ENCODE measurements around the gene ZNF804B.

ZNF804B gene

GRCh38 chr7:89308535-89308934 lies 549.0 kb downstream of the ZNF804B start:
- TF ChIP-seq, protein P1, sequence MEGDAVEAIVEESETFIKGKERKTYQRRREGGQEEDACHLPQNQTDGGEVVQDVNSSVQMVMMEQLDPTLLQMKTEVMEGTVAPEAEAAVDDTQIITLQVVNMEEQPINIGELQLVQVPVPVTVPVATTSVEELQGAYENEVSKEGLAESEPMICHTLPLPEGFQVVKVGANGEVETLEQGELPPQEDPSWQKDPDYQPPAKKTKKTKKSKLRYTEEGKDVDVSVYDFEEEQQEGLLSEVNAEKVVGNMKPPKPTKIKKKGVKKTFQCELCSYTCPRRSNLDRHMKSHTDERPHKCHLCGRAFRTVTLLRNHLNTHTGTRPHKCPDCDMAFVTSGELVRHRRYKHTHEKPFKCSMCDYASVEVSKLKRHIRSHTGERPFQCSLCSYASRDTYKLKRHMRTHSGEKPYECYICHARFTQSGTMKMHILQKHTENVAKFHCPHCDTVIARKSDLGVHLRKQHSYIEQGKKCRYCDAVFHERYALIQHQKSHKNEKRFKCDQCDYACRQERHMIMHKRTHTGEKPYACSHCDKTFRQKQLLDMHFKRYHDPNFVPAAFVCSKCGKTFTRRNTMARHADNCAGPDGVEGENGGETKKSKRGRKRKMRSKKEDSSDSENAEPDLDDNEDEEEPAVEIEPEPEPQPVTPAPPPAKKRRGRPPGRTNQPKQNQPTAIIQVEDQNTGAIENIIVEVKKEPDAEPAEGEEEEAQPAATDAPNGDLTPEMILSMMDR (conservative IDR thresholded peaks at IDR 0.05; ENCODE audit: low read depth, low read length), result no peak
- no peaks in the 10 kb centered on the region for H3K36me3 ChIP-seq (ENCODE audit: insufficient read depth)
- H3K79me2 ChIP-seq (ENCODE audit: insufficient read depth, low read depth), result no peaks in the 10 kb centered on the region
- H3K9ac ChIP-seq, result no peak overlapping the region
- no peak overlapping the region for H3K4me3 ChIP-seq (IDR thresholded peaks at IDR 0.05; ENCODE audit: insufficient read depth, low read depth, low read length)
- no peaks in the 10 kb centered on the region for H3K4me1 ChIP-seq (ENCODE audit: low read depth, poor library complexity, severe bottlenecking)
- H3K27me3 ChIP-seq (ENCODE audit: insufficient read depth, low read depth), result no peaks in the 10 kb centered on the region
- no peak overlapping the region for H3K27ac ChIP-seq
- no peak overlapping the region for H3K4me2 ChIP-seq
- no peaks in the 10 kb centered on the region for H4K20me1 ChIP-seq (ENCODE audit: insufficient read depth)
- no peak overlapping the region for H2AFZ ChIP-seq (ENCODE audit: low read depth)

- H3K79me2 ChIP-seq (ENCODE audit: insufficient read depth, low read depth), result no peaks in the 10 kb centered on the region
- TF ChIP-seq, protein P1 (conservative IDR thresholded peaks at IDR 0.05; ENCODE audit: low read depth, low read length), result no peak
- no peaks in the 10 kb centered on the region for H3K4me1 ChIP-seq (ENCODE audit: low read depth, poor library complexity, severe bottlenecking)
- H3K27me3 ChIP-seq (ENCODE audit: insufficient read depth, low read depth), result no peaks in the 10 kb centered on the region
- H3K27ac ChIP-seq, result no peak overlapping the region
- H2AFZ ChIP-seq (ENCODE audit: low read depth), result no peak overlapping the region
- H3K9ac ChIP-seq, result no peak overlapping the region
- no peaks in the 10 kb centered on the region for H3K36me3 ChIP-seq (ENCODE audit: insufficient read depth)
- H3K4me3 ChIP-seq (IDR thresholded peaks at IDR 0.05; ENCODE audit: insufficient read depth, low read depth, low read length), result no peak overlapping the region
- H4K20me1 ChIP-seq (ENCODE audit: insufficient read depth), result no peaks in the 10 kb centered on the region
- no peak overlapping the region for H3K4me2 ChIP-seq
Measured at GRCh38 chr7:89311886-89312285, 552.4 kb downstream of the ZNF804B start.

DNA sequence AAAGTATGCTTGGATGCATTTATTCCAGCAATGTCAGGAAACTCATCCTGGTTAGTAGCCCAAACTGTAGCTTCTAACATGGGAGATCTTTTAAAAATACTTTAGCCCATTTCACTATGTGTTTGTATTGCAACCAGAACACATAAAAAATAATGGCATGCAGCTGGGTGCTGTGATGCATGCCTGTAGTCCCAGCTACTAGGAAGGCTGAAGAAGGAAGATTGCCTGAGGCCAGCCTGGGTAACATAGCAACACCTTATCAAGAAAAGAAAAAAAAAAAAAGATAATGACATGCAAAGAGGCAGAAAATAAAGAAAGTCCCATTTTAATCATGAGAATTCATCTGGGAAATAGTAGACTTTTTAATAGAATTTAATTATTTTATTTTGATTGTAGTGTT lies 553.1 kb downstream of the ZNF804B start:
- H3K27ac ChIP-seq, result no peak overlapping the region
- TF ChIP-seq, protein P1 (conservative IDR thresholded peaks at IDR 0.05; ENCODE audit: low read depth, low read length), result no peak
- H2AFZ ChIP-seq (ENCODE audit: low read depth), result no peak overlapping the region
- no peak overlapping the region for H3K9ac ChIP-seq
- no peak overlapping the region for H3K4me3 ChIP-seq (IDR thresholded peaks at IDR 0.05; ENCODE audit: insufficient read depth, low read depth, low read length)
- no peaks in the 10 kb centered on the region for H4K20me1 ChIP-seq (ENCODE audit: insufficient read depth)
- no peaks in the 10 kb centered on the region for H3K4me1 ChIP-seq (ENCODE audit: low read depth, poor library complexity, severe bottlenecking)
- H3K27me3 ChIP-seq (ENCODE audit: insufficient read depth, low read depth), result no peaks in the 10 kb centered on the region
- no peaks in the 10 kb centered on the region for H3K79me2 ChIP-seq (ENCODE audit: insufficient read depth, low read depth)
- H3K4me2 ChIP-seq, result no peak overlapping the region
- H3K36me3 ChIP-seq (ENCODE audit: insufficient read depth), result no peaks in the 10 kb centered on the region

GRCh38 chr7:89316584-89317251 lies 557.2 kb downstream of the ZNF804B start:
- Histone ChIP-seq H3K9ac (no peak overlapping the region), H3K4me3 (IDR thresholded peaks at IDR 0.05; ENCODE audit: insufficient read depth, low read depth, low read length) (no peak overlapping the region), H3K27ac (no peak overlapping the region), H3K4me1 (ENCODE audit: low read depth, poor library complexity, severe bottlenecking) (no peaks in the 10 kb centered on the region), H4K20me1 (ENCODE audit: insufficient read depth) (no peaks in the 10 kb centered on the region), H3K4me2 (no peak overlapping the region), H3K79me2 (ENCODE audit: insufficient read depth, low read depth) (no peaks in the 10 kb centered on the region), H2AFZ (ENCODE audit: low read depth) (no peak overlapping the region), H3K36me3 (ENCODE audit: insufficient read depth) (no peaks in the 10 kb centered on the region), H3K27me3 (ENCODE audit: insufficient read depth, low read depth) (no peaks in the 10 kb centered on the region)
- TF ChIP-seq, protein P1 (conservative IDR thresholded peaks at IDR 0.05; ENCODE audit: low read depth, low read length), result no peak
